Activated naive CD4-positive, alpha-beta T cell treated with anti-CD3 and anti-CD28 coated beads for 36 hours (primary cell): Measurements from ENCODE around the gene SPSB3. TPM values are rescaled to one million over a fixed set of nuclear protein-coding genes. Genes with fewer than 3 reads are reported as not detected.

Experiments
- CTCF ChIA-PET: fragments of 350-600 bp; sonication (Branson Sonifier 250); formaldehyde crosslinking; loops from one replicate; lab custom pipeline; 2021; ENCODE audit warnings: antibody characterized with exemption; lab: Charles Lee
- DNase-seq: peaks from one replicate; pipeline ENCODE4 v3.0.0-alpha.2; 2020
- H3K27ac Mint-ChIP-seq: one replicate; pipeline ENCODE4 v1.8.0; 2021; ENCODE audit warnings: mild to moderate bottlenecking, mixed read lengths
- H3K27me3 Mint-ChIP-seq: one replicate; pipeline ENCODE4 v1.8.0; 2021; ENCODE audit warnings: low read depth, mixed read lengths
- H3K36me3 Mint-ChIP-seq: one replicate; pipeline ENCODE4 v1.8.0; 2021; ENCODE audit warnings: low read depth, mixed read lengths
- H3K4me1 Mint-ChIP-seq: one replicate; pipeline ENCODE4 v1.8.0; 2021; ENCODE audit warnings: low read depth, mixed read lengths
- H3K4me3 Mint-ChIP-seq: one replicate; pipeline ENCODE4 v1.8.0; 2021; ENCODE audit warnings: mild to moderate bottlenecking, moderate library complexity, mixed read lengths
- H3K9me3 Mint-ChIP-seq: one replicate; pipeline ENCODE4 v1.8.0; 2021; ENCODE audit warnings: mixed read lengths
- intact Hi-C: fragments of 100-400 bp; cut with micrococcal nuclease; formaldehyde crosslinking; loops from one replicate; pipeline ENCODE4 v1.15.1; 2023
- microRNA-seq: library from miRNA; unstranded; fragments of <30 nt; microRNA quantifications from one replicate; pipeline ENCODE4 v1.2.0, GENCODE V29; 2022; ENCODE audit warnings: borderline microRNAs expressed, borderline replicate concordance
- total RNA-seq, 2 experiments: library from RNA; stranded (reverse); gene quantifications; one replicate each; pipeline ENCODE4 v1.2.3, GENCODE V29; 2021

SPSB3 gene
- total RNA-seq, 2 experiments from 2014 or later = 14.0 to 17.0 TPM

- H3K27me3 Mint-ChIP-seq = no peaks in the 10 kb centered on the region
These were observed 50.8 kb downstream of the SPSB3 start for GRCh38 chr16:1731603-1732002.

GRCh38 chr16:1731073-1731472, 51.3 kb downstream of the SPSB3 start:
- intact Hi-C loops = no loop called here
- Mint-ChIP-seq H3K4me1 (no peaks in the 10 kb centered on the region), H3K27me3 (no peaks in the 10 kb centered on the region), H3K4me3 (no peak overlapping the region), H3K27ac (no peak overlapping the region), H3K9me3 (no peaks in the 10 kb centered on the region), H3K36me3 (peaks cover 10% of the 10 kb centered on the region)
- CTCF ChIA-PET = interaction anchor here (0.7 kb wide), 1 partner anchor 15 kb away, joined by 3 read pairs; no protein-coding TSS in a partner anchor
- no peak for DNase-seq

More at GRCh38 chr16:1731603-1732002, 50.8 kb downstream of the SPSB3 start:
- H3K27ac Mint-ChIP-seq = peak overlapping the region; percentile 18
- CTCF ChIA-PET = interaction anchor here (0.5 kb wide), 1 partner anchor 20 kb away, joined by 3 read pairs; no protein-coding TSS in a partner anchor
- no peak overlapping the region for H3K4me3 Mint-ChIP-seq
- no peak for DNase-seq
- no peaks in the 10 kb centered on the region for H3K9me3 Mint-ChIP-seq
- intact Hi-C loops = no loop called here
- no peaks in the 10 kb centered on the region for H3K4me1 Mint-ChIP-seq
- H3K36me3 Mint-ChIP-seq = peaks cover 10% of the 10 kb centered on the region

- Mint-ChIP-seq H3K36me3 (peaks cover 10% of the 10 kb centered on the region), H3K27me3 (no peaks in the 10 kb centered on the region), H3K4me3 (no peak overlapping the region), H3K27ac (no peak overlapping the region), H3K9me3 (no peaks in the 10 kb centered on the region), H3K4me1 (no peaks in the 10 kb centered on the region)
- DNase-seq = no peak
- CTCF ChIA-PET = no interaction called here
- intact Hi-C loops = no loop called here
These were observed 52.9 kb downstream of the SPSB3 start for GRCh38 chr16:1729445-1729844.

GRCh38 chr16:1729026-1729425, 53.3 kb downstream of the SPSB3 start:
- no peaks in the 10 kb centered on the region for H3K9me3 Mint-ChIP-seq
- intact Hi-C loops = no loop called here
- H3K27me3 Mint-ChIP-seq = no peaks in the 10 kb centered on the region
- peaks cover 10% of the 10 kb centered on the region for H3K36me3 Mint-ChIP-seq
- no peak for DNase-seq
- H3K27ac Mint-ChIP-seq = no peak overlapping the region
- no peaks in the 10 kb centered on the region for H3K4me1 Mint-ChIP-seq
- CTCF ChIA-PET = no interaction called here
- no peak overlapping the region for H3K4me3 Mint-ChIP-seq

GRCh38 chr16:1727651-1728624, 54.4 kb downstream of the SPSB3 start:
- intact Hi-C loops = no loop called here
- peaks cover 9% of the 10 kb centered on the region for H3K36me3 Mint-ChIP-seq
- H3K27me3 Mint-ChIP-seq = no peaks in the 10 kb centered on the region
- DNase-seq = no peak
- no peak overlapping the region for H3K4me3 Mint-ChIP-seq
- no peaks in the 10 kb centered on the region for H3K9me3 Mint-ChIP-seq
- H3K4me1 Mint-ChIP-seq = peaks cover 9% of the 10 kb centered on the region
- CTCF ChIA-PET = no interaction called here
- no peak overlapping the region for H3K27ac Mint-ChIP-seq

Small RNA genes within 50 kb of the gene (microRNA-seq; reads per million reads assigned to microRNA genes)
- gene MIR3177 = 8.2 reads per million, percentile 15 among the genes with 10 or more reads in this experiment

Other genes with a start within 250 kb of the SPSB3 start
- 1 to 10 TPM; 7.7 to 8.2 TPM for gene TMEM204, start 248.9 kb downstream of the SPSB3 start, total RNA-seq
- 10 to 100 TPM; 10.6 to 14.3 TPM for gene IFT140, start 170.5 kb downstream of the SPSB3 start, total RNA-seq
- 10 to 100 TPM; 11.3 to 15.7 TPM for gene CRAMP1, start 170.2 kb downstream of the SPSB3 start, total RNA-seq
- gene JPT2, start 104.3 kb downstream of the SPSB3 start, total RNA-seq = 10 to 100 TPM; 54.0 to 69.4 TPM
- 10 to 100 TPM; 46.5 to 50.7 TPM for gene MAPK8IP3, start 76.4 kb downstream of the SPSB3 start, total RNA-seq
- gene NME3, start 11.0 kb downstream of the SPSB3 start, total RNA-seq = 10 to 100 TPM; 39.4 to 44.1 TPM
- gene EME2, start 9.8 kb downstream of the SPSB3 start, total RNA-seq = 1 to 10 TPM; 7.7 to 7.8 TPM
- 100 to 1,000 TPM; 122 to 138 TPM for gene MRPS34, start 9.4 kb downstream of the SPSB3 start, total RNA-seq
- gene NUBP2, start 389 bp upstream of the SPSB3 start, total RNA-seq = 10 to 100 TPM; 37.9 to 42.4 TPM
- not detected for gene IGFALS, start 11.1 kb upstream of the SPSB3 start, total RNA-seq
- gene HAGH, start 44.3 kb upstream of the SPSB3 start, total RNA-seq = 10 to 100 TPM; 29.9 to 30.1 TPM
- gene FAHD1, start 44.6 kb upstream of the SPSB3 start, total RNA-seq = 1 to 10 TPM; 6.0 to 7.3 TPM
- gene MEIOB, start 89.6 kb upstream of the SPSB3 start, total RNA-seq = under 1 TPM; 0.52 to 0.76 TPM
- gene HS3ST6, start 135.8 kb upstream of the SPSB3 start, total RNA-seq = not detected
- gene MSRB1, start 160.6 kb upstream of the SPSB3 start, total RNA-seq = 10 to 100 TPM in 1 of 2 experiments, 1 to 10 TPM in 1; 8.5 to 11.0 TPM
- gene RPL3L, start 172.1 kb upstream of the SPSB3 start, total RNA-seq = not detected
- gene NDUFB10, start 177.0 kb upstream of the SPSB3 start, total RNA-seq = 100 to 1,000 TPM; 111 TPM
- gene RPS2, start 182.3 kb upstream of the SPSB3 start, total RNA-seq = 1,000 to 10,000 TPM; 7,042 to 7,057 TPM
- not detected for gene RNF151, start 184.3 kb upstream of the SPSB3 start, total RNA-seq
- 10 to 100 TPM; 36.5 to 38.0 TPM for gene TBL3, start 189.5 kb upstream of the SPSB3 start, total RNA-seq
- not detected for gene NOXO1, start 198.9 kb upstream of the SPSB3 start, total RNA-seq
- 10 to 100 TPM; 29.8 to 30.1 TPM for gene GFER, start 201.6 kb upstream of the SPSB3 start, total RNA-seq
- 1 to 10 TPM; 5.7 to 7.2 TPM for gene SYNGR3, start 207.4 kb upstream of the SPSB3 start, total RNA-seq
- 10 to 100 TPM; 88.8 to 93.5 TPM for gene ZNF598, start 227.2 kb upstream of the SPSB3 start, total RNA-seq
- 1 to 10 TPM; 1.3 to 1.9 TPM for gene NPW, start 237.2 kb upstream of the SPSB3 start, total RNA-seq
- gene NHERF2, start 244.3 kb upstream of the SPSB3 start, total RNA-seq = 1 to 10 TPM; 1.5 to 2.1 TPM